GM13977 (cell line): ENCODE measurements around the gene EXOC2.

ENCODE experiments used
- DNase-seq: peaks from one replicate; pipeline ENCODE4 v3.0.0; 2012; ENCODE audit warnings: low spot score
- CTCF ChIP-seq: IDR thresholded peaks from 2 replicates; pipeline ENCODE4 v1.5.1; 2012; ENCODE audit warnings: mild to moderate bottlenecking, control low read depth; ENCODE audit not compliant: insufficient read depth; ENCODE audit errors: extremely low read depth, missing control alignments
- in situ Hi-C: fragments of 300-500 bp; cut with MboI; formaldehyde crosslinking; loops from one replicate; pipeline ENCODE4 v1.12.0; 2022; ENCODE audit warnings: low sequenced_read_pairs, low pct_unique_long_range_greater_than_20kb, mixed read lengths, inconsistent platforms; ENCODE audit not compliant: unreplicated experiment

EXOC2 gene

GRCh38 chr6:692858-693722, at the start of gene EXOC2:
Gene EXOC2 (minus strand): TSS chr6:693139. CDS start chr6:637818, 55,321 bp downstream.
- in situ Hi-C loops = no loop called here
- TF ChIP-seq CTCF = no peak
- peak; percentile 93 for DNase-seq

- TF ChIP-seq CTCF = no peak
- in situ Hi-C loops = no loop called here
- DNase-seq = no peak
Measured at GRCh38 chr6:741410-742339, 48.7 kb upstream of the EXOC2 start.

- DNase-seq = no peak
- in situ Hi-C loops = no loop called here
- TF ChIP-seq CTCF = no peak
Measured at GRCh38 chr6:736657-737446, 43.9 kb upstream of the EXOC2 start.

- no peak for TF ChIP-seq CTCF
- in situ Hi-C loops = no loop called here
- no peak for DNase-seq
Measured at GRCh38 chr6:733431-734219, 40.7 kb upstream of the EXOC2 start.

GRCh38 chr6:731924-732323, 39.0 kb upstream of the EXOC2 start:
- TF ChIP-seq CTCF = no peak
- no peak for DNase-seq
- in situ Hi-C loops = no loop called here
